ENCODE results near the gene TCF7L2. TPM values are rescaled to one million over a fixed set of nuclear protein-coding genes. Genes with fewer than 3 reads are reported as not detected.

The TCF7L2 gene
- total RNA-seq, 6 experiments from 2014 or later: 14.6 to 18.1 (median 16.2) TPM

DNA sequence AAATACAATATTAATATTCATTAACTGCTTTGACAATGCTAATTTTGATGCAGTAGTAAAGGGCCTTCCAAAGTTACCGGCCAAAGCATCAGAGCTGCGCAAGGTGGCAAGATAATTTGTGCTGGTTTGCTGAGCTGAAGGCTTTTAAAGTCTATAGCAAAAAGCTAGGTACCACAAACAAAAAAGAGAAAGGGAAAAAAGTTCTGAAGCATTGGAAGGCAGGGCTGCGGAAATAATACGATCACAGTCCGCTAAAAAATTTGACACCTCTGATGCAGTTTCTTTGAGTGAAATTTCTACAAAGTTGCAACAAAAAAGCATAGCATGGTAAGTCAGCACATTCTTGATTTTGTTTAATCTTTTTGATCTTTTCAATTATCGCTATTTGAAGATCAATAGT, 175.6 kb downstream of the TCF7L2 start:
- peak overlapping the region; percentile 86; the same call in 1 of the 2 replicates for H3K4me3 Mint-ChIP-seq
- no peak for DNase-seq
- H3K4me1 Mint-ChIP-seq (ENCODE audit: low read depth): peaks cover 61% of the 10 kb centered on the region
- H3K27me3 Mint-ChIP-seq (ENCODE audit: insufficient read depth): peaks cover 7% of the 10 kb centered on the region
- TF ChIP-seq, protein P1, sequence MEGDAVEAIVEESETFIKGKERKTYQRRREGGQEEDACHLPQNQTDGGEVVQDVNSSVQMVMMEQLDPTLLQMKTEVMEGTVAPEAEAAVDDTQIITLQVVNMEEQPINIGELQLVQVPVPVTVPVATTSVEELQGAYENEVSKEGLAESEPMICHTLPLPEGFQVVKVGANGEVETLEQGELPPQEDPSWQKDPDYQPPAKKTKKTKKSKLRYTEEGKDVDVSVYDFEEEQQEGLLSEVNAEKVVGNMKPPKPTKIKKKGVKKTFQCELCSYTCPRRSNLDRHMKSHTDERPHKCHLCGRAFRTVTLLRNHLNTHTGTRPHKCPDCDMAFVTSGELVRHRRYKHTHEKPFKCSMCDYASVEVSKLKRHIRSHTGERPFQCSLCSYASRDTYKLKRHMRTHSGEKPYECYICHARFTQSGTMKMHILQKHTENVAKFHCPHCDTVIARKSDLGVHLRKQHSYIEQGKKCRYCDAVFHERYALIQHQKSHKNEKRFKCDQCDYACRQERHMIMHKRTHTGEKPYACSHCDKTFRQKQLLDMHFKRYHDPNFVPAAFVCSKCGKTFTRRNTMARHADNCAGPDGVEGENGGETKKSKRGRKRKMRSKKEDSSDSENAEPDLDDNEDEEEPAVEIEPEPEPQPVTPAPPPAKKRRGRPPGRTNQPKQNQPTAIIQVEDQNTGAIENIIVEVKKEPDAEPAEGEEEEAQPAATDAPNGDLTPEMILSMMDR (IDR thresholded peaks at IDR 0.05): no peak
- no peaks in the 10 kb centered on the region for H3K9me3 Mint-ChIP-seq
- peaks cover 7% of the 10 kb centered on the region for H3K36me3 Mint-ChIP-seq (ENCODE audit: low read depth)
- H3K27ac Mint-ChIP-seq: no peak overlapping the region

DNA sequence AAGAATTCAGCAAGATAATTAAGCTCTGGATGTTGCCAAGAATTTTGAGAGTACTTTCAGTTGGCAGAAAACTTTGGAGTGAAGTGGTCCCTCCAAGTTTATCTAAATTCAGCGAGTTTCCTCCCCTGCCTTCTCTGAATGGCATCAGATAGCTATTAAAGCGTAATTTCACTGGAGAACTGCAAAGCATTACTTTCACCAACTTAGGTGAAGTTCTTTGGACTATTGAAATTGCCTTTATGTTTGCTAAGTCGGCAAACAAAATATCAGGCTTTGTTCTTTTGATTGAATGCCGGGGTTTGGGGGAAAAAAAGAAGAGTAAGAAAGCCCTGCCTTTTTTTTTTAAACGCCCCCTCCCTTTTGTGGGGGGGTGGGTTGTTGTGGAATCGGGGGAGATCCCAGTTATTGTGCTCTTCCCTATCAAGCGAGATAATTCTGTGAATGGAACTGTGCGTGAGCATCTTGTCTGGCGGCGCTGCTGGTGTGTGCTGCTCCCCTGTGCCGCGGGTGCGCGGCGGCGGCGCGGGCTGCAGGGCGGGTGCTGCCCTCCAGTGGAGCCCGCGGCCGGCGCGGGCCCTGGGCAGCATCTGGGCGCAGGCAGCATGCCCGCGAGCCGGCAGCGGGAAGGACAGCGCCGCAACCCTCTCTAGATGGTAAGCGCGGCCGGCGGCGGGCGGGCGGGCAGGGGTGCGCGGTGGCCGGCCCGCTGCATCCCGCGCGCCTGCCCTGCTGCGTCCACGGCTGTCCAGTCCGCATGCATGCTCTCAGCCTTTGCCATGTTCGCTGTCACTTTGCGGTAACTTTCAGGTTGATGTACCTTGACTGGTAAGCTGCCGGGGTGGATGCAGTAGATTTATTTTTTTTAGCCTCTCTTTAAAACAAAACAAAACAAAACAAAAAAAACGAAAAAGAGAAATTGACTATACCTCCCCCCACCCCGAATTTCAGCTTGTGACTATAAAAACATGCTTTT, 176.5 kb downstream of the TCF7L2 start:
- TF ChIP-seq, protein P1 (IDR thresholded peaks at IDR 0.05): peak; percentile 88
- peaks cover 7% of the 10 kb centered on the region for H3K27me3 Mint-ChIP-seq (ENCODE audit: insufficient read depth)
- no peaks in the 10 kb centered on the region for H3K36me3 Mint-ChIP-seq (ENCODE audit: low read depth)
- H3K4me1 Mint-ChIP-seq (ENCODE audit: low read depth): peaks cover 59% of the 10 kb centered on the region
- H3K9me3 Mint-ChIP-seq: no peaks in the 10 kb centered on the region
- H3K27ac Mint-ChIP-seq: peak overlapping the region; percentile 57
- DNase-seq: peak; percentile 56
- H3K4me3 Mint-ChIP-seq: peak overlapping the region; percentile 86

DNA sequence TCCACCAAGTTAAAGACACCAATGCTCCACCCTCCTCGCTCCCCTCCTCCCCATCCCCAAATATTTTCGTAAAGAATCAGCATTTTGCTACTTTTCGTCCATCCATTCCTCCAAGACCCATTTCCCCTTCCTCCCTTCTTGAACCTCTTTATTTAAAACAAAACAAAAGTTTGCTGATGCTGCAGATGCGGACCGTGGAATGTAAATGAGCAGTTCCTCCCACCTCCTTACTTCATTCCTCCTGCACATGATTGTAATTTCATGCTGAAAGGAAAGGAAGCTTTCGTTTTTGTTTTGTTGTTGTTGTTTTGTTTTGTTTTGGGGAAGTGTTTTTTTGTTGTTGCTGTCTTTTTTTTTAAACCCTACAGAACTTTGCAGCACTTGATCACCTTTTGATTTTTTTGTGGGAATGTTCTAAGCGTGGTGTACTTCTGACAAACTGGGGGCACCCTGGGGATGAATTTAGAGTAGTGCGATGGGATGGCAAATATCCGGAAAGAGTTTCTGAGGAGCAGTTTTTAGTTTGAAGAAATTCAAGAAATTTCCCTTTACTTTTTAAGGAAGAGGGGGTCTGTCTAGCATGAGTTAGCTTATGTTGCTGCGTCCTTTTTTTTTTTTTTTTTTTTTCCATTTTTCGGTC, 177.3 kb downstream of the TCF7L2 start:
- Mint-ChIP-seq H3K9me3 (no peaks in the 10 kb centered on the region), H3K4me1 (ENCODE audit: low read depth) (peaks cover 66% of the 10 kb centered on the region), H3K27ac (no peak overlapping the region), H3K27me3 (ENCODE audit: insufficient read depth) (peaks cover 7% of the 10 kb centered on the region), H3K4me3 (peak overlapping the region; percentile 86), H3K36me3 (ENCODE audit: low read depth) (no peaks in the 10 kb centered on the region)
- TF ChIP-seq, protein P1 (IDR thresholded peaks at IDR 0.05): no peak
- no peak for DNase-seq

GRCh38 chr10:113127901-113128283, 177.8 kb downstream of the TCF7L2 start:
- no peak for DNase-seq
- Mint-ChIP-seq H3K4me3 (peak overlapping the region; percentile 86; the same call in 1 of the 2 replicates), H3K36me3 (ENCODE audit: low read depth) (no peaks in the 10 kb centered on the region), H3K27ac (no peak overlapping the region), H3K9me3 (no peaks in the 10 kb centered on the region), H3K4me1 (ENCODE audit: low read depth) (peaks cover 71% of the 10 kb centered on the region), H3K27me3 (ENCODE audit: insufficient read depth) (peaks cover 7% of the 10 kb centered on the region)
- TF ChIP-seq, protein P1 (IDR thresholded peaks at IDR 0.05): no peak

GRCh38 chr10:113128450-113129070, 178.5 kb downstream of the TCF7L2 start:
- TF ChIP-seq, protein P1 (IDR thresholded peaks at IDR 0.05): no peak
- peak overlapping the region; percentile 79 for H3K27ac Mint-ChIP-seq
- peak overlapping the region; percentile 75; the same call in 1 of the 2 replicates for H3K4me3 Mint-ChIP-seq
- H3K36me3 Mint-ChIP-seq (ENCODE audit: low read depth): no peaks in the 10 kb centered on the region
- no peak for DNase-seq
- peaks cover 77% of the 10 kb centered on the region for H3K4me1 Mint-ChIP-seq (ENCODE audit: low read depth)
- H3K27me3 Mint-ChIP-seq (ENCODE audit: insufficient read depth): peaks cover 7% of the 10 kb centered on the region
- H3K9me3 Mint-ChIP-seq: no peaks in the 10 kb centered on the region

Measured in HFFc6 (cell line).